B cell (primary cell): ENCODE results near the gene ASTN2.

ENCODE experiments used
- CTCF ChIP-seq: fragments of 200-600 bp; IDR thresholded peaks from one replicate; pipeline ENCODE4 v1.8.0; 2022; ENCODE audit warnings: antibody characterized with exemption, mild to moderate bottlenecking
- EZH2 ChIP-seq: IDR thresholded peaks from 2 replicates; pipeline ENCODE4 v1.6.1; 2012; ENCODE audit warnings: borderline replicate concordance, low read depth, mild to moderate bottlenecking, moderate library complexity, low read length; ENCODE audit not compliant: insufficient read depth, poor library complexity, severe bottlenecking

DNA sequence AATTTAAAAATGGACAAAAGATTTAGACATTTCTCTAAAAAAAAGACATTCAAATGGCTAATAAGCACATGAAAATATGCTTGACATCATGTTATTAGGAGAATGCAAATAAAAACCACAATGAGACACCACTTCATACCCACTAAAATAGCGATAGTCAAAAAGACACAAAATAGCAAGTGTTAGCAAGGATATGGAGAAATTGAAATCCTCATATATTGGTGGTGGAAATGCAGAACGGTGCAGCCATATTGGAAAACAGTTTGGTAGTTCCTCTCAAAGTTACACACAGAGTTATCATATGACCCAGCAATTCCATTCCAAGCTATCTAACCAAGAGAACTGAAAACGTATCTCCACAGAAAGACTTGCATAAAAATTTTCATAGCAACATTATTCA is 955.3 kb downstream of the ASTN2 start:
- TF ChIP-seq CTCF = no peak
- no peak for TF ChIP-seq EZH2
